H1 (cell line): ENCODE results near the gene MUC16. TPM values are rescaled to one million over a fixed set of nuclear protein-coding genes. Genes with fewer than 3 reads are reported as not detected.
A peak's percentile ranks its signal among the peaks of the same experiment; 100 is the strongest.

Experiments used
- CTCF ChIA-PET: fragments of 300-600 bp; sonication (Branson Sonifier 250); formaldehyde crosslinking; loops from one replicate; lab custom pipeline; 2021; ENCODE audit not compliant: partially characterized antibody; lab: Charles Lee
- POLR2A ChIA-PET: fragments of 300-600 bp; sonication (Branson Sonifier 250); formaldehyde crosslinking; loops from one replicate; lab custom pipeline; 2021; ENCODE audit warnings: inconsistent platforms; ENCODE audit not compliant: partially characterized antibody; lab: Charles Lee
- DNase-seq, 2 experiments: peaks; one replicate each; pipeline versions ENCODE4 v3.0.0 to v3.0.0-alpha.2; 2010 to 2022; ENCODE audit warnings: low spot score in 2 of 2, low read depth in 1 of 2, mixed read lengths in 1 of 2
- FAIRE-seq: peaks from 2 replicates; lab custom pipeline; 2011; peaks lifted over from hg19 to GRCh38; lab: Jason Lieb, UNC
- H2AFZ ChIP-seq: 2 replicates; pipeline ENCODE4 v1.8.1; 2012; ENCODE audit warnings: low read length, inconsistent platforms
- H2AK5ac ChIP-seq: 2 replicates; pipeline ENCODE4 v1.6.1; 2013; ENCODE audit warnings: low read depth, low read length
- H2BK120ac ChIP-seq: replicated peaks from 2 replicates; pipeline ENCODE3; 2013; ENCODE audit warnings: low read depth, low read length, inconsistent platforms
- H2BK12ac ChIP-seq: 2 replicates; pipeline ENCODE4 v1.6.1; 2013; ENCODE audit warnings: low read depth, low read length
- H2BK15ac ChIP-seq: 2 replicates; pipeline ENCODE4 v1.6.1; 2013; ENCODE audit warnings: low read length
- H2BK20ac ChIP-seq: 2 replicates; pipeline ENCODE4 v1.6.1; 2013; ENCODE audit warnings: low read length
- H2BK5ac ChIP-seq: 2 replicates; pipeline ENCODE4 v1.6.1; 2013; ENCODE audit warnings: low read depth, low read length
- H3K14ac ChIP-seq: 2 replicates; pipeline ENCODE4 v1.6.1; 2013; ENCODE audit warnings: inconsistent platforms; ENCODE audit not compliant: insufficient read length
- H3K18ac ChIP-seq: 2 replicates; pipeline ENCODE4 v1.6.1; 2013; ENCODE audit warnings: low read length; ENCODE audit errors: extremely low read depth
- H3K23ac ChIP-seq: 2 replicates; pipeline ENCODE4 v1.6.1; 2013; ENCODE audit warnings: inconsistent platforms; ENCODE audit not compliant: insufficient read length
- H3K23me2 ChIP-seq: 2 replicates; pipeline ENCODE4 v1.6.1; 2013; ENCODE audit warnings: low read depth, low read length
- H3K27ac ChIP-seq: 2 replicates; pipeline ENCODE4 v1.6.1; 2011; ENCODE audit warnings: low read depth, low read length, inconsistent platforms
- H3K27me3 ChIP-seq, 4 experiments: replicated peaks in 1 of 4; 1 replicate in 1 of 4; 2 replicates in 3 of 4; pipeline versions ENCODE4 v1.6.1 to v1.8.1; 2011 to 2013; ENCODE audit warnings: low read length in 3 of 4, mild to moderate bottlenecking in 3 of 4, inconsistent platforms in 2 of 4, mixed read lengths in 2 of 4, moderate library complexity in 1 of 4; ENCODE audit not compliant: control insufficient read depth in 3 of 4, insufficient read depth in 3 of 4; ENCODE audit errors: extremely low read depth in 1 of 4
- H3K36me3 ChIP-seq, 4 experiments: 2 replicates each; pipeline versions ENCODE4 v1.6.1 to v1.8.1; 2011 to 2013; ENCODE audit warnings: mild to moderate bottlenecking in 4 of 4, low read length in 3 of 4, moderate library complexity in 2 of 4, control low read depth in 1 of 4, inconsistent platforms in 1 of 4; ENCODE audit not compliant: insufficient read depth in 4 of 4, control insufficient read depth in 2 of 4
- H3K4ac ChIP-seq: replicated peaks from 2 replicates; pipeline ENCODE3; 2013; ENCODE audit warnings: low read length, low read depth, mixed read lengths, inconsistent platforms; ENCODE audit not compliant: insufficient read length
- H3K4me1 ChIP-seq, 4 experiments: replicated peaks in 1 of 4; 1 replicate in 1 of 4; 2 replicates in 3 of 4; pipeline versions ENCODE4 v1.6.1 to v1.8.1; 2011 to 2013; ENCODE audit warnings: low read length in 3 of 4, inconsistent platforms in 2 of 4, mixed read lengths in 1 of 4; ENCODE audit not compliant: insufficient read depth in 4 of 4, control insufficient read depth in 3 of 4
- H3K4me2 ChIP-seq, 2 experiments: 2 replicates each; pipeline versions ENCODE4 v1.6.1 to v1.8.1; 2011 to 2013; ENCODE audit warnings: low read depth in 2 of 2, low read length in 2 of 2, control low read depth in 1 of 2, inconsistent platforms in 1 of 2, mild to moderate bottlenecking in 1 of 2; ENCODE audit not compliant: insufficient read depth in 1 of 2
- H3K4me3 ChIP-seq, 4 experiments: fragments of 200-600, 300-600 bp in 1 of 4; sonication (generic), shearing (Covaris generic), sonication (Bioruptor Twin) in 1 of 4; 2 replicates each; pipeline versions ENCODE4 v1.5.1 to v1.8.1; 2011 to 2016; ENCODE audit warnings: low read length in 4 of 4, low read depth in 3 of 4, control low read depth in 2 of 4, inconsistent platforms in 2 of 4, mild to moderate bottlenecking in 2 of 4, mixed read lengths in 1 of 4, moderate library complexity in 1 of 4; ENCODE audit not compliant: insufficient read depth in 2 of 4; ENCODE audit errors: extremely low read depth in 1 of 4
- H3K56ac ChIP-seq: replicated peaks from 2 replicates; pipeline ENCODE3; 2013; ENCODE audit warnings: low read depth, mild to moderate bottlenecking, mixed read lengths, low read length, inconsistent platforms; ENCODE audit not compliant: insufficient read length
- H3K79me1 ChIP-seq: 2 replicates; pipeline ENCODE4 v1.6.1; 2013; ENCODE audit warnings: low read depth, low read length, control low read depth
- H3K79me2 ChIP-seq, 2 experiments: 2 replicates each; pipeline versions ENCODE4 v1.6.1 to v1.8.1; 2012 to 2013; ENCODE audit warnings: low read length in 2 of 2, mild to moderate bottlenecking in 2 of 2, inconsistent platforms in 1 of 2; ENCODE audit not compliant: insufficient read depth in 2 of 2, control insufficient read depth in 1 of 2
- H3K9ac ChIP-seq, 4 experiments: replicated peaks in 1 of 4; 1 replicate in 1 of 4; 2 replicates in 3 of 4; pipeline versions ENCODE4 v1.6.1 to v1.8.1; 2011 to 2013; ENCODE audit warnings: low read depth in 3 of 4, low read length in 3 of 4, control low read depth in 2 of 4, mild to moderate bottlenecking in 2 of 4, moderate library complexity in 2 of 4, inconsistent platforms in 1 of 4; ENCODE audit errors: extremely low read depth in 1 of 4
- H3K9me3 ChIP-seq, 2 experiments: 2 replicates each; pipeline versions ENCODE4 v1.6.1 to v1.8.1; 2012 to 2013; ENCODE audit warnings: mild to moderate bottlenecking in 2 of 2, moderate library complexity in 2 of 2, control low read depth in 1 of 2, inconsistent platforms in 1 of 2, low read depth in 1 of 2, low read length in 1 of 2, mixed read lengths in 1 of 2; ENCODE audit not compliant: insufficient read depth in 2 of 2
- H4K20me1 ChIP-seq, 2 experiments: replicated peaks in 1 of 2; 2 replicates each; pipeline versions ENCODE3 to v1.8.1; 2011 to 2013; ENCODE audit warnings: inconsistent platforms in 2 of 2, low read length in 2 of 2, mild to moderate bottlenecking in 1 of 2; ENCODE audit not compliant: insufficient read depth in 2 of 2, control insufficient read depth in 1 of 2
- H4K5ac ChIP-seq: 2 replicates; pipeline ENCODE4 v1.6.1; 2013; ENCODE audit warnings: low read length, low read depth, mixed read lengths, inconsistent platforms; ENCODE audit not compliant: insufficient read length
- H4K8ac ChIP-seq: 2 replicates; pipeline ENCODE4 v1.8.0; 2013; ENCODE audit warnings: mild to moderate bottlenecking, moderate library complexity, low read length, inconsistent platforms; ENCODE audit not compliant: insufficient read depth; ENCODE audit errors: extremely low read depth
- H4K91ac ChIP-seq: replicated peaks from 2 replicates; pipeline ENCODE3; 2013; ENCODE audit warnings: low read length, mixed read lengths, inconsistent platforms; ENCODE audit not compliant: insufficient read length
- KDM1A ChIP-seq: fragments of 200-600, 300-600 bp; sonication (generic); IDR thresholded peaks from 2 replicates; pipeline ENCODE4 v1.7.1; 2016; ENCODE audit warnings: mild to moderate bottlenecking, low read length, borderline replicate concordance
- SAP30 ChIP-seq: fragments of 300-600 bp; sonication (generic); IDR thresholded peaks from 2 replicates; pipeline ENCODE4 v1.7.1; 2012; ENCODE audit warnings: low read length, moderate library complexity, mild to moderate bottlenecking, inconsistent platforms; ENCODE audit not compliant: insufficient read depth, insufficient replicate concordance
- SP1 ChIP-seq: IDR thresholded peaks from 2 replicates; pipeline ENCODE4 v1.6.1; 2011; ENCODE audit warnings: low read depth, low read length
- WGBS, 2 experiments: shearing (Covaris generic) in 1 of 2; methylation state at CpG; one replicate each; pipeline versions ENCODE4 v1.1.6 to v1.1.7; 2013 to 2015; ENCODE audit warnings: low lambda C conversion rate in 2 of 2, mixed read lengths in 2 of 2, inconsistent platforms in 1 of 2, low coverage in 1 of 2, missing lambda C conversion rate in 1 of 2; ENCODE audit not compliant: insufficient replicate concordance in 2 of 2, insufficient coverage in 1 of 2, insufficient read length in 1 of 2; ENCODE audit errors: extremely low coverage in 1 of 2, missing lambda C conversion rate in 1 of 2; 5-methylcytosine and 5-hydroxymethylcytosine counted together
- polyA plus RNA-seq, 7 experiments: library from polyadenylated mRNA; depleted of rRNA in 3 of 7; stranded (reverse) in 5 of 7; unstranded in 2 of 7; fragments of >200 nt in 5 of 7; fragments of 200-250 nt in 2 of 7; gene quantifications; 1 replicate in 5 of 7; 2 replicates in 1 of 7; 4 replicates in 1 of 7; pipeline versions ENCODE4 v1.2.1 to v1.2.3, GENCODE V29; 2011 to 2013; ENCODE audit warnings: missing spikeins in 2 of 7, mixed read lengths in 2 of 7
- total RNA-seq: library from RNA; stranded (reverse); fragmentation: NEBNext Ultra II Directional; extraction: Animal tissue kit (Norgen Biotek cat#: 25700); gene quantifications from 2 replicates; pipeline ENCODE4 v1.2.1, GENCODE V29; 2021
- TF ChIP-seq, protein P1 (sequence below): IDR thresholded peaks from 2 replicates; pipeline ENCODE4 v1.6.1; 2012; ENCODE audit warnings: inconsistent platforms

Gene MUC16
- total and polyA plus RNA-seq, 2 of the 8 experiments (the other 6 are each of a cell fraction or from before 2014, with no cell fraction given), result 0.17 to 0.60 TPM

DNA sequence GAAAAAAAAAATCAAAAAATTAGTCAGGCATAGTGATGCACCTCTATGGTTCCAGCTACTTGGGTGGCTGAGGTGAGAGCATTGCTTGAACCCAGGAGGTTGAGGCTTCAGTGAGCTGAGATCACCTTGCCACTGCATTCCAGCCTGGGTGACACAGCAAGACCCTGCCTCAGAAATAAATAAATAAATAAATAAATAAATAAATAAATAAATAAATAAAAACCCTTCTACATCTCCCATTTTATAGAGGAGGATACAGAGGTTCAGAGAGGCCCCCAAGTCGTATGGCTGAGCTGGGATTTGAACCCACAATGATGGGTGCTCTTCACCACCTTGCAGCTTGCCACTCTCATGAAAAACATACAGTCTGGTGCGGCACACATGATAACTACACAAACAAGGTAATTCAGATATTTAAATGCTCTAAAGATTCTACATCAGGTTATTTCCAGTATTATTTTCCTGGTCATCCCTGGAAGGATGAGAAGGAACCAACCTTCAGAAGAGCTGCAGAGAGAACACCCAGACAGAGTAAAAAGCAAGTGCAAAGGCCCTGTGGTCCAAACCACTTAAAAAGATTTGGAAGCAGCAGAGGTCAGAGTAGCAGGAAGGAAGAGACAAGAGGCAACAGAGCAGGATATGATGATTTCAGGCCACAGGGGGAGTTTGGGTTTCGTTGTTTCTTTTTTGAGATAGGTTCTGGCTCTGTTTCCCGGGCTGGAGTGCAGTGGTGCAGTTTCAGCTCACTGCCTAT lies 47.5 kb upstream of the MUC16 start:
- H3K4me1 ChIP-seq, result peaks cover 4 to 16% (median 8%) of the 10 kb centered on the region in 4 experiments; a peak in 6 of 7 replicates
- H3K79me2 ChIP-seq, result no peaks in the 10 kb centered on the region
- H3K14ac ChIP-seq, result no peak overlapping the region
- ChIA-PET CTCF (interaction anchor here (0.9 to 1.2 kb wide), 2 partner anchors 17 to 386 kb away, joined by 3 read pairs; no protein-coding TSS in a partner anchor), POLR2A (interaction anchor here (0.6 kb wide), 1 partner anchor 18 kb away, joined by 4 read pairs; no protein-coding TSS in a partner anchor)
- H2AFZ ChIP-seq, result no peak overlapping the region
- H3K4me2 ChIP-seq, result no peak overlapping the region
- WGBS, 2 experiments, result 96% methylated on average over 4 of the region's 4 CpGs; no CpG with 5 or more reads in 1 of the 2 experiments
- no peak overlapping the region for H3K18ac ChIP-seq
- no peak overlapping the region for H2BK120ac ChIP-seq
- H3K4ac ChIP-seq, result no peak overlapping the region
- no peaks in the 10 kb centered on the region for H3K36me3 ChIP-seq
- no peak overlapping the region for H2AK5ac ChIP-seq
- H2BK20ac ChIP-seq, result no peak overlapping the region; the same call in 1 of the 2 replicates
- no peak overlapping the region for H3K23ac ChIP-seq
- H3K23me2 ChIP-seq, result no peaks in the 10 kb centered on the region; the same call in 1 of the 2 replicates
- H3K79me1 ChIP-seq, result no peaks in the 10 kb centered on the region
- no peak overlapping the region; the same call in 1 of the 2 replicates for H2BK15ac ChIP-seq
- H4K91ac ChIP-seq, result no peak overlapping the region
- no peak overlapping the region for H2BK5ac ChIP-seq
- no peak for TF ChIP-seq SAP30
- TF ChIP-seq SP1, result no peak
- TF ChIP-seq, protein P1, sequence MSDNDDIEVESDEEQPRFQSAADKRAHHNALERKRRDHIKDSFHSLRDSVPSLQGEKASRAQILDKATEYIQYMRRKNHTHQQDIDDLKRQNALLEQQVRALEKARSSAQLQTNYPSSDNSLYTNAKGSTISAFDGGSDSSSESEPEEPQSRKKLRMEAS, result no peak
- peak; percentile 79; the same call in 1 of the 2 replicates for TF ChIP-seq KDM1A
- FAIRE-seq (no peak), DNase-seq (no peak)
- H3K4me3 ChIP-seq, result no peak overlapping the region
- H4K20me1 ChIP-seq, result no peaks in the 10 kb centered on the region
- H2BK12ac ChIP-seq, result no peak overlapping the region
- H3K56ac ChIP-seq, result no peak overlapping the region
- H4K8ac ChIP-seq, result no peak overlapping the region
- no peaks in the 10 kb centered on the region for H3K9me3 ChIP-seq
- no peak overlapping the region for H4K5ac ChIP-seq
- no peak overlapping the region for H3K27ac ChIP-seq
- H3K27me3 ChIP-seq, result no peaks in the 10 kb centered on the region
- H3K9ac ChIP-seq, result no peak overlapping the region
